Activated T-helper 9 cell treated with anti-CD3 and anti-CD28 coated beads, Interleukin-2, amount 50 U/mL, for 16 hours (primary cell): ENCODE measurements around the gene KISS1R.

Experiments used
- DNase-seq: peaks from one replicate; pipeline ENCODE4 v3.0.0-alpha.2; 2020; ENCODE audit warnings: low read depth

Gene KISS1R

DNA sequence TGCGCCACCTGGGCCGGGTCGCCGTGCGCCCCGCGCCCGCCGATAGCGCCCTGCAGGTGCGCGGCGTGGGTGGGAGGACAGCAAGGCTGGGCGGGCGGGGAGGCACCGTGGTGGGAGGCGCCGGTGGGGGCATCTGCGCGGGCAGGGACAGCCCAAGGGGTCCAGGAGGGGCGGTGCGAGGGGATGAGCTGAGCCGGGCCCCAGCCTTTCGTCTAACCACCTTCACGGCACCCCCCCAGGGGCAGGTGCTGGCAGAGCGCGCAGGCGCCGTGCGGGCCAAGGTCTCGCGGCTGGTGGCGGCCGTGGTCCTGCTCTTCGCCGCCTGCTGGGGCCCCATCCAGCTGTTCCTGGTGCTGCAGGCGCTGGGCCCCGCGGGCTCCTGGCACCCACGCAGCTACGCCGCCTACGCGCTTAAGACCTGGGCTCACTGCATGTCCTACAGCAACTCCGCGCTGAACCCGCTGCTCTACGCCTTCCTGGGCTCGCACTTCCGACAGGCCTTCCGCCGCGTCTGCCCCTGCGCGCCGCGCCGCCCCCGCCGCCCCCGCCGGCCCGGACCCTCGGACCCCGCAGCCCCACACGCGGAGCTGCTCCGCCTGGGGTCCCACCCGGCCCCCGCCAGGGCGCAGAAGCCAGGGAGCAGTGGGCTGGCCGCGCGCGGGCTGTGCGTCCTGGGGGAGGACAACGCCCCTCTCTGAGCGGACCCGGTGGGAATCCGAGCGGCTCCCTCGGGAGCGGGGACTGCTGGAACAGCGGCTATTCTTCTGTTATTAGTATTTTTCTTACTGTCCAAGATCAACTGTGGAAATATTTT is 3.1 kb downstream of the KISS1R start:
- peak; percentile 55 for DNase-seq

DNA sequence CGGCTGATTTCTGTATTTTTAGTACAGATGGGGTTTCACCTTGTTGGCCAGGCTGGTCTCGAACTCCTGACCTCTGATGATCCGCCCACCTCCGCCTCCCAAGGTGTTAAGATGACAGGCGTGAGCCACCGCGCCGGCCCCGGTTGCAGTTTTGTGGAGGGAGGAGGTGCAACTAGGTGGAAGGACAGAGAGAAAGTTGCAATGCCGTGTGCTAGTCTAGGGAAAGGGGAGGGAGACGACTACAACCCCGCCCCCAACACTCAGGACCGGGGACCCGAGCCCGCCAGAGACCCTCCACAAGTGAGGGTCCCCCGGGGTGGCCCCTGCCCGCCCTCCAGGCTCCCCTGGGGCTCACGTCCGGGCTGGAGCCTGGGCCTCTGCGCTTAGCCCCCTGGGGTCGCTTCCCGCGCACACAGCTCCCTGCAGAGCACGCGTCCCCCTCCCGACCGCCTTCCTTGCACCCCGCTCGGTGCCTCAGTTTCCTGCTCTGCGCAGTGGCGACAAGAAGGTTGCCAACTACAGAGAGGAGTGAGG is 7.5 kb downstream of the KISS1R start:
- no peak for DNase-seq

DNA sequence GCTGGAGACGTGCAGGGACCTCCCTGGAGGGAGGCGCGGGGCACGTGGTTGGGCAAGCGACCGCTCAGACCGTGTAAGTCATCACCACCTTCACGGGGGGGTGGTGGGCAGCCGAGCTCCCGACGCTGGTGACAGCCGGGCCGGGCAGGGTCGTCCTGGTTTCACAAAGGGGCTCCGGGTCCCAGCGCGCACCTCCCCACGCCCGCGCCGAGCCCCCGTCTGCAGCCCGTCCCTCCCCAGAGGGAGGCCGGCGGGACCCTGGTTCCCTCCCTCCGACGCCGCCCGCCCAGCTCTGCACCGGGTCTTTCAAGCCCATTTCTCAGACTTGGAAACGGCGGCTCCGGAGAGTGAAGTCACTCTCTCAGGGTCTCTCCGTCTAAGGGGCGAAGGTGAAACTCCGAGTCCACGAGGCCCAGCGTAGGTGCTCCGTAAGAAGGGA is 8.0 kb downstream of the KISS1R start:
- DNase-seq = no peak

DNA sequence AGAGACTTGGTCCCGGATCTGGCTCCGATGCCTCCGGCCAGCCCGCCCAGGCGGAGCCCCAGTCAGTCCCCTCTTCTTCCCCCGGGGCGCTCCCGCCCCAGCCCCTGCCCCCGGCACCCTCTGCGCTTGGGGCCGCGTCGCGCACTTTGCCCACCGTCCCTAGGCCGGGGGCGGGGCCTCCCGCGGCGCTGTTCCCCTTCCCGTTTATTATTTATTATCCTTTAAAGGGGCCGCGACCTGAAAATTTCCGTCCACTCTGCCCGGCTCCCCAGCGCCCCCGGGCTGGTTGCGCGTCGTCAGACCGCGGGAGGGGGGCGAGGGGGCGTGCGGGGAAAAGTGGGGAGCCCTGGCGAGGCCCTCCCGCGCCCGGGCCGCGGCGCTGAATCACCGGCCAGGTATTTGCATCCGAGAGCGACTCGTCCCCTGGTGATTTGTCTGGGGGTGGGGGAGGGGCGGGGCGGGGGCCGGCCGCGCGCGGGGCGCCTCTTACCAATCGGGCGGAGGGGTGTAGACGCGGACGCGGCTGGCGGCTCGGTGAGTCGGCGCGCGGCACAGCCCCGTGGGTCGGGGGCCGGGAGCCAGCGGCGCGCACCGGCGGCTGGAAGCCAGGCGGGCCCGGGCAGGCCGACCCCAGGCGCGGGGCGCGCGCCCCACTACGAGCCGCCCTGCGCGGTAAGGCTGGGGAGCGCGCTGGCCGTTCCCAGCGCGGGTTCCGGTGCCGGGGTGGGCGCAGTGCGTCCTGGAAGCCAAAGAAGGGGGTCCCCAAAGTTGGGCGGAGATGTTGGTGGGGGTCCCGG is 8.6 kb downstream of the KISS1R start, which contains the start of gene ARID3A:
Gene ARID3A, plus strand, starts transcription at position 510 of the 797 bp plus-strand sequence. CDS start 3,494 bp downstream, outside the sequence.
- peak; percentile 72 for DNase-seq

DNA sequence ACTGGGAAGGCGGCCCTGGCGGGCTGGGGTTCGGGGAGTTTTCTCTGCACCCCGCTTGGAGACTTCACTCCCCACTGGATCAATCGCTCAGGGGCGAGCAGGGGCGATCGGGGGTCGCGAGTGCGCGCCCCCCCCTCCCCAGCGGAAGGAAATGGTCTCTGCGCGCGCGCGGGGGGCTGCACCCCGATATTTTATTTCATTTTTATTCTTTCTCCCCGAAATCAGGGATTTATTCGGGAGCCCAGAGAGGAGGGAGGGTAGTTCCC is 9.1 kb downstream of the KISS1R start:
- DNase-seq = no peak

DNA sequence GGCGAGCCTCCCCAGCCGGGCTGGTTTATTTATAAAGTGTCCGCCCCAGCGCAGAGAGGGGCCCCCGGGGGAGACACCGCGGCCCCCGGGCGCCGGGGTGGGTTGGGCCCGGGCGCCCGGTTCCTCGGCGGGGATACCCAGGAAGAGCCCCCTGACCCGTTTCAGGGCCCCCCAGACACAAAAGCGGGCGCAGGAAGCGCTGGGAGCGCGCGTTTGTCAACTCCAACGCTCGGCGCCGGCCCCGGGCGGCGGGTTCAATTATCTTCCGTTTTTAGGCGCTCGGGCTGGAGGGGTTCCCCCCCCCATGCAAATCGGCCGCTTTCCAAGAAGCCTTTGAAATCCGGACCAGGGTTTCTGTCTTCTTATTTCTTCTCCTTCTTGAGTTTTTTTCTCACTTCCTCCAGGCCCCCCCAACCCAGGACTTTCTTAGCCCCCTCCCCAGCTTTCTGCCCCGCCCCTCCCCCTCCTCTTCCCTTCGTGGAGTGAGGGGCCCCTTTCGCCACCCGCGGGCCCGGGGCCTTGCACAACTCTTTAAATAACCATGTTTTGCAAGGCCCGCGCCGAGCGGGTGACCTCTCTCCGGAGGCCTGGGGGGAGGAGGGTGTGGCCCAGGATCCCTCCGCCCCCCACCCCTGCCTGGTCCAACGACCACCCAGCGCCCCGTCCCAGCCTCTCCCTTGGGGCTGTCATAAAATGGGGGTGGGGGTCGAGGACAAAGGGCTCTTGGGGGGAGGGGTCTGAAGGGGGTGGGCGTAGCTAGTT is 9.6 kb downstream of the KISS1R start:
- no peak for DNase-seq

DNA sequence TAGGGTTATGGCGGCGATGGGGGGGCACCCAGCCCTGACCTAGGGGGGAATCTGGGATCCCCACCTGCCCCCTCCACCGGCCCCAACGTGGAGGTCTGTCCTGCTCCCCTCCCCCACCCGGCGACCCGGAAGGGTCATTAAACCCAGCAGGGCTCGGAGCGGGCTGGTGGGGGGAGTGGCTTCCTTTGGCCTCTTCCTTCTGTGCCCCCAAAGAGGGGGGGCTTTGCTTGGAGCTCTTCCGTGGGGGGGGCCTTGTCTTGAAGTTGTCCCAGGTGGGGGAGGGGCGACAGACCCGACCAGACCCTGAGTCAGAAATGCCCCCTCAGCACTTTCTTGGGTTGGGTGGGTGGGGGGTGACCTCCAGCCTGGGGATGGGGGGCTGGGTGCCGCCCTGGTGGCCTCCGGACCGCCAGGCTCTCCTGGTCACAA is 10.2 kb downstream of the KISS1R start:
- no peak for DNase-seq

DNA sequence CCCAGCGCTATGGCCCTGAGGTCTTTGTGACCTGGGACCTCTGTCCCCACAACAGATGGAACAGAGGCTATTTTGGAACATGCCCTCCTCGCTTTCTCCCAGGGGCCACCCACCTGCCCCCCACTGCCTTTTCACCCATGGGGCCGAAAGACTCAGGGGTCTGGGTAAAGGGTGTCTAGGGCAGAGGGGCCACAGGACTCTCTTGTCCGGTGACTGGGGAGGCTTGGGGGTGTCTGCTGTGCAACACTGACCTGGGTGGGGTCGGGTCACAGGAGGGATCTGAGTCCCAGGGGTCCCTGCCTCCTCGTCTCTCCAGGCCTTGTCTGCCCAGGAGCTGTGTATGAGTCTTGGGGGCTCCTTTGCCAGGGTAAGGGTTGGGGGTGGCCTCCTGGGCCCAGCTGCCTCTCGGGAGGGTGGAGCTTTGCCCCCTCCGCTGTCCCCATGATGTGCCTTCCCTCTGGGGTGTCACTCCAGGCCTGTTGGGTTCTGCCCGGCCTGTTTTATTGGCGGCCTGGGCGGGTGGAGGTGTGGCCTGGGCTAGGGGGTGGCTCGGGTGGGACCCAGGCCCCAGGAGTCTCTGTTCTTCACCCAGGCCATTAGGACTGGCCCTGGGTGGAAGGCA is 10.8 kb downstream of the KISS1R start:
- no peak for DNase-seq

DNA sequence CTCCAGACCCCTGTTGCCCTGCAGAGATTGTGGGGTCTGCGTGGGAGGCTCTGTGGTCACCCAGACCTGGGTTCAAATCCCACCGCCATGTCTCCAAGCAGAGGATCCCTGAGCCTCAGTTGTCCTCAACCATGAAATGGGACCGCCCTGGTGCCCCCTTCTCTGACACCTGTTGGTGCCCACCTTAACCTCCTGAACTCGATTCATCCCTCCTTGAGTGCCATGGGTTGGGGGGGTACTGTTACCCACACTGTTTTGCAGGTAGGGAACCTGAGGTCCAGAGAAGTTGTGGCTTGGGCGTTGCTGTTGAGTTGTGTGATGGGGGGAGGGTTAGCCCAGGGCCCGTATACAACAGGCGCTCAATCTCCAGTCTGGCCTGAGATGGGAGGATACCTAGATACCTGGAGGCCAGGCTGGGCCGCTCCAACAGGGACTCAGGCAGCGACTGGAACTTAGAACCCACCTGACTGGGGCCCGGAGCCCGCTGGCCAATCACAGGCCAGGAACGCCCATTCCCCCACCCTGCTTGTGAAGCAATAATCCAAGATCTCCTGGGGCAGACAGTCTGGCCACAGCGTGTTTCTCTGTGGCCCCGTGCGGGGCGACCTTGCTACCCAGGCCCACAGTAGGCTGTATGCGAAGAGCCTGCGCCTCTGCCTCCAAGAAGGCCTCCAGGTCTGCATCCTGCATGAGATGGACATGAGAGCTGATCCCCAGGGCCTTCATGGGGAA is 11.5 kb downstream of the KISS1R start:
- no peak for DNase-seq

DNA sequence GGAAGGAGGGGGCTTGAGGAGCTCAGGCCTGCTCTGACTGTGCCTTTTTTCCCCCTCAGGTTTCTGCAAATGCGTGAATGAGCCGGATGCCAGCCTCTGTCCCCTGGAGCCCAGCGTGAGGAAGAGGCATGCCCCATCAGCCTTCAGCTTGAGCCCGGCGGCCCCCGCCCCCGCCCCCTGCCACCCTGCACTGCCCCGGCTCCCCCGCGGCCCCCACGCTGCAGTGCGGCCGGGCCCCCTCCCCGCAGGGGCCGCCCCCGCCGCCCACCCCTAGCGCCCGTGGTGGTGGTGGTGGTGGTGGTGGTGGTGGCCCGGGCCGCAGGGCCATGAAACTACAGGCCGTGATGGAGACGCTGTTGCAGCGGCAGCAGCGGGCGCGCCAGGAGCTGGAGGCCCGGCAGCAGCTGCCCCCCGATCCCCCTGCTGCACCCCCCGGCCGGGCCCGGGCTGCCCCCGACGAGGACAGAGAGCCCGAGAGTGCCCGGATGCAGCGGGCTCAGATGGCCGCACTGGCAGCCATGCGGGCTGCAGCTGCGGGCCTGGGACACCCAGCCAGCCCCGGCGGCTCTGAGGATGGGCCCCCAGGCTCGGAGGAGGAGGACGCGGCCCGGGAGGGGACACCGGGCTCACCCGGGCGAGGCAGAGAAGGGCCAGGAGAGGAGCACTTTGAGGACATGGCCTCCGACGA is 12.2 kb downstream of the KISS1R start:
- no peak for DNase-seq

DNA sequence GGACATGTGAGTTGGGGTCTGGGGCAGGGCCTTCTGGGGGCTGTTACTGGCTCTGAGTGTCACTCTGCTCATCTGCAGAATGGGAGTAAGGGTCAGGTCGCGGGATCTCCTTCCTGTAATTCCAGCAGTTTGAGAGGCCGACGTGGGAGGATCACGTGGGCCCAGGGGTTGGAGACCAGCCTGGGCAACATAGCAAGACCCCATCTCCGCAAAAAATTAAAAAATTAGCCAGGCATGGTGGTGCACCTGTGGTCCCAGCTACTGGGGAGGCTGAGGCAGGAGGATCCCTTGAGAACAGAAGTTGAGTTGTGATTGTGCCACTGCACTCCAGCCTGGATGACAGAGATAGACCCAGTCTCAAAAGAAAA is 12.7 kb downstream of the KISS1R start:
- DNase-seq = no peak

DNA sequence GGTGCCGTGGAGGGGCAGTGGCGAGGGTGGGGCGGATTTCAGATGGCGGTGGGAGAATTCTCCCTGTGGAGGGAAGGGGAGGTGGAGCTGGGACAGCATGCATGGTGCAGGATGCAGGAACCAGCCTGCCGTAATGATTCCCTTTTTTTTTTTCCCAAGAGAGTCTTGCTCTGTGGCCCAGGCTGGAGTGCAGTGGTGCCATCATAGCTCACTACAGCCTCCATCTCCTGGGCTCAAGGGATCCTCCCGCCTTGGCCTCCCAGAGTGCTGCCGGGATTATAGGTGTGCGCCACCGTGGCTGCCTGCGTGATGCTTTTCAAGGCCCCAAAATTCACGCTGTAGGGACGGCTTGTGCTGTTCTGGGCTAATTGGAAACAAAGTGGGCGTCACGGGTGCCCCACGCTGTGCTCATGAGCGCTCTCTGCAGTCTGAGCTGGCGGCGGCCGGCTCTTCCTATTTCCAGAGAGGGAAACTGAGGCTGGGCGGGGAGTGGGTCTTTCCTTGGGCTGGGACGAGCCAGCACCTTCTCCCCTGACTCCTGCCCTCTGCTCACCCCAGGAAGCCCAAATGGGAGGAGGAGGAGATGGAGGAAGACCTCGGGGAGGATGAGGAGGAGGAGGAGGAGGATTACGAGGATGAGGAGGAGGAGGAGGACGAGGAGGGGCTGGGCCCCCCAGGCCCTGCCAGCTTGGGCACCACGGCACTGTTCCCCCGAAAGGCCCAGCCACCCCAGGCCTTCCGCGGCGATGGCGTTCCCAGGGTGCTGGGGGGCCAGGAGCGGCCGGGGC is 14.9 kb downstream of the KISS1R start:
- DNase-seq = no peak

DNA sequence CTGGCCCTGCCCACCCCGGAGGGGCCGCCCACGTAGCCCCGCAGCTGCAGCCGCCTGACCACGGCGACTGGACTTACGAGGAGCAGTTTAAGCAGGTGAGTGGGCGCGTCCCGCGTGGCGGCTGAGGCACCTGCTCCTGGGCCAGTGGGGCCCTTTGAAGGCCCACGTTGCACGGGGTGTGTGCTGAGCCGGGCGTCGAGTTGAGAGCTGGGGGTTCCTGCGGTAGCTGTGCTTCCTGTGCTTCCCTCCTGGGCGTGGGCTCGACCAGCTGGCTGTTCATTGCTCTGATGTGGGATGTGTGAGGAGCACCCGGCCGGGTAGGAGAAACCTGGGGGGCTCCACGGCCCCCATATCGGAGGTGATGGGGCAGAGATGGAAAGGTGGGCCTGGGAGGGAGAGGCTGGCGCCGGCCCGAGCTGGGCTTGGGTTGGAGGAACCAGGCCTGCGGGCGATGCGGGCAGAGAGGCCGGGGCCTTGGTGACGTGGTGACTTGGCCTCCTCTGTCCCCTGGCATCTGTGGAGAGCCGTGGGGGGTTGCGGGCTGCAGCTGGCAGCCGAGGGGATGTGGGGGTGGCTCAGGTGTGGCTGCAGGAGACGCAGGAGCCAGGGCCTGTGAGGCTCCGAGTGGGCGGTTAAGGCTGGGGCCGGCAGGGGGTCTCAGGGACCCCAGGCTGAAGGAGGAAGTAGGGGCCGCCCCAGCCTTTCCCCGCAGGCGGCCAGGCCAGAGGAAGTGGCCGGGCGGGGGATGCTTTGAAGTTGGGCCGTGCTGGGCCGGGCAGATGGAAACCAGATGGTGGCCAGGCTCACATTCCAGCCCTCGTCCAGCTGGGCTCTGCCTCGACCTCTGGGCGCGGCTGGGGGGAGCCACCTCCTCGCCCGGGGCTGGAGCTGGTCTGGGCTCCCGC is 15.8 kb downstream of the KISS1R start:
- no peak for DNase-seq

DNA sequence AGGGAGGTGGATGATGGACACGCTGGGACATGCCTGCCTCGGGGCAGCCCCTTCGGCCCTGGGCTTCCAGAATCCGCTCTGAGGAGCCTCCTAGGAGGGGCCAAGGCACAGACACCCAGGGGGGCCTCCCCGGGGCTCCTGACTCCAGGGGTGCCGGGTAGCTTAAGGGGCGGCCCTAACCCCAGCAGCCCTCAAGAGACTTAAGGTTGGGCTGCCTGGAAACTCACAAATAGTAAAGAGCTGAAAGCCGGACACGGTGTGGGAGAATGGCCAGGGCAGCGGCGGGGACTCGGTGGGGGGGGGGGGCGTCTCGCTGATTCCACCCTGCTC is 16.4 kb downstream of the KISS1R start:
- no peak for DNase-seq

DNA sequence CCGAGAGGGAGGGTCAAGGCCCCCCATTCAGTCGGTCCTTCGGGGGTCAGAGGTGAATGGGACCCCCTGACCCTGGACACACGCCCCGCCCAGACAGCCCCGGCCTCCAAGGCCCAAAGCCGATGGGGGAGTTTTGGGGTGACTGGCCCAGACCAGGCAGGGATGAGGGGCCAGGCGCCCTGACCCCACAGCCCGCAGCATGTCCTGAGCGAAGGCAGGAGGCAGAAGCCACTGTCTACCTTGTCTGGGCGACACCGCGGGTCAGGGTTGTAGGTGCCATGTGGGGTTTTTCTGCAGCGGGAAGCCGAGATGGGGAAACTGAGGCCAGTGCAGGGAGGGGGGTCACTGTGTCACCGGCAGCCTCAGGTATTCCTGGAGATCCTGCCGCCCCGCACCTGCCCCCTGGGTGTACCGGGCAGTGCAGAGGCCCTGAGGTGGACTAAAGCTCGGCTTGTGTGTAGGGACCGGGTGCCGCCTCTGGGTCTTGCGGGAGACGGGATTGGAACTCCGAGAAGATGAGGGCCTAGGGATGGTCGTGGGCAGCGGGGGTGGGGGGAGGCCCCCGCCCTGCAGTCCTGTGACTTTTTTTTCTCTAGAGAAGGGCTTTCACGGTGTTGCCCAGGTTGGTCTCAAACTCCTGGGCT is 17.2 kb downstream of the KISS1R start:
- no peak for DNase-seq

DNA sequence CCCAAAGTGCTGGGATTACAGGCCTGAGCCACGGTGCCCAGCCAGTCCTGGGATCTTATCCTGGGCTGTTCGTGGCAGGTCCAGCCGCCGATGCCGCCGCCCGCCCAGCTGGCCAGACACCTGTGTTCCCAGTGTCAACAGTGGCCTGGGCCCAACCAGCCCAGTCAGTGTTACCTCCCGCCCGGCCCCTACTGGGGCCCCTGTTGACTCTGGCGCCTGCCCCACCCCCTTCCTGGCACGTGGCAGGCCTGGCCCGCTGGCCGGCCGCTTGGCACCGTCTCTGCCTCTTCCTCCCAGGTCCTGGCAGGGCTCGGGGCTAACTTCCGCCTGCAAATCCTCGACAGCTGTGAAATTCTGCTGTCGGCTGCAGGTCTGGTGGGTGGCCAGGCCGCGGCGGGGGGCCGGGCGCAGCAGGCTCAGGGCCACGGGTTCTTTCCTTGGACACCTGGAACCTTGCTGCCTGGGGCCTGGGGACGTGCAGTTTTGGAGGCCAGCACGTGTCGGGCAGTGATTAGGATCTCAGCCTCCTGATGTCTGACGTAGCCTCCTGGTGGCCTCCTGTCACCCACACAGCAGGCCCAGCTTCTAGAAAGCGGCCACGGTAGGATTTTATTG is 17.8 kb downstream of the KISS1R start:
- DNase-seq = no peak

DNA sequence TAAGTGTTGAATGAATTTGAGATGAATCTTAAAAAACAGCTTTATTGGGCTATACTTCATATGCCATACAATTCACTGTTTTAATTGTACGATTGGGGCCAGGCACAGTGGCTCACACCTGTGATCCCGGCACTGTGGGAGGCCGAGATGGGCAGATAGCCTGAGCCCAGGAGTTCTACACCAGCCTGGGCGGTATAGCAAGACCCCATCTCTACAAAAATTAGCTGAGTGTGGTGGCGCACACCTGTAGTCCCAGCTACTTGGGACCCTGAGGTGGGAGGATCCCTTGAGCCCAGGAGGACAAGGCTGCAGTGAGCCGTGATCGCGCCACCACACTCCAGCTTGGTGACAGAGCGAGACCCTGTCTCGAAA is 19.0 kb downstream of the KISS1R start:
- DNase-seq = no peak

DNA sequence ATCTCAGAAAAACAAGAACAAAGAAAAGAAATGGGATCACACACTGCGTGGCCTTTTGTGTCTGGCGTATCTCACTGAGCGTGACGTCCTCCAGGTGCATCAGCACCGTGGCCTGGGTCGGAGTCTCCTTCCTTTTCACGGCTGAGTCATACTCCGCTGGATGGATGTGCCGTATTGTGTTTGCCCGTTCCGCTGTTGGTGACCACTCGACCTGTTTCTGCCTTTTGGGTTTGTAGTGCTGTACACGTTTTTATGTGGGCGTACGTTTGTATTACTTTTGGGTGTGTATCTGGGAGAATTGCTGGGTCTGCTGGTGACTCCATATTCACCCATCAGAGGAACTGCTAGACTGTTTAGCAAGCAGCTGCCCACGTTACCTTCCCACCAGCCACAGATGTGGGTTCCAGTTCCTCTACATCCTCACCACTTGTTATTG is 20.1 kb downstream of the KISS1R start:
- DNase-seq = peak; percentile 13
